ENCODE results near the gene RTN3.
"Not testable (repeated sequence)": the region's sequence is repeated elsewhere in the genome, so short reads cannot be mapped to it uniquely, and the experiment has no call there.

RTN3 gene

DNA sequence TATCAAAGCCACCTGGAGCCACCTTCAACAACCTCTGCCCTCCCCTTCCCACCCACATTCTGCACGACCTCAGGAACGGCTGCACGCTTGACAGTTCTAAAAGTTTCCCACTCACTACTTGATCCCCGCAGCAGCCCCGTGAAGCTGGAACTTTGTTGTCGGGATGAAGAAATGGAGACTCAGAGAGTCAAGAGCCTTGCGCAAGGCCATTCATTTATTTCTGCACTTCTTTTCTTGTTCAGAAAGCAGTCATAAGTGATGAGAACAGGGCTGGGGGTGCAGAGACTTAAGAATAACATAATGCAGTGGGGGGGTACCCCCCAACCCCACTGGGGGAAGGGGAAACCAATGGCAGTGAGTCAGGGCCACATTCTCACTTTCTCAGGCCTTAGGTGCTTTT lies 89.5 kb downstream of the RTN3 start:
- Histone ChIP-seq H3K36me3 (ENCODE audit: control insufficient read depth, insufficient read depth, low read length) (peaks cover 2% of the 10 kb centered on the region; the same call in 1 of the 2 replicates), H3K4me3 (ENCODE audit: low read depth, low read length) (no peak overlapping the region), H3K9ac (ENCODE audit: low read length) (no peak overlapping the region), H3K9me3 (ENCODE audit: control insufficient read depth, insufficient read depth, low read depth, low read length) (no peaks in the 10 kb centered on the region), H3K4me1 (ENCODE audit: control insufficient read depth, insufficient read depth, low read length) (peaks cover 26% of the 10 kb centered on the region), H3K27me3 (ENCODE audit: control insufficient read depth, insufficient read depth, low read length) (peaks cover 23% of the 10 kb centered on the region), H3K27ac (ENCODE audit: low read depth, low read length) (no peak overlapping the region)

- not testable (repeated sequence) for H3K36me3 ChIP-seq (ENCODE audit: control insufficient read depth, insufficient read depth, low read length); H3K27ac ChIP-seq (ENCODE audit: low read depth, low read length); H3K9ac ChIP-seq (ENCODE audit: low read length); H3K4me3 ChIP-seq (ENCODE audit: low read depth, low read length); H3K9me3 ChIP-seq (ENCODE audit: control insufficient read depth, insufficient read depth, low read depth, low read length)
- Histone ChIP-seq H3K4me1 (ENCODE audit: control insufficient read depth, insufficient read depth, low read length) (peaks cover 15% of the 10 kb centered on the region), H3K27me3 (ENCODE audit: control insufficient read depth, insufficient read depth, low read length) (peaks cover 23% of the 10 kb centered on the region)
Measured at GRCh38 chr11:63771741-63772318, 90.5 kb downstream of the RTN3 start.

GRCh38 chr11:63775191-63775590 lies 93.9 kb downstream of the RTN3 start:
- Histone ChIP-seq H3K9me3 (ENCODE audit: control insufficient read depth, insufficient read depth, low read depth, low read length) (no peaks in the 10 kb centered on the region), H3K27me3 (ENCODE audit: control insufficient read depth, insufficient read depth, low read length) (peaks cover 18% of the 10 kb centered on the region)

GRCh38 chr11:63779039-63779438 lies 97.7 kb downstream of the RTN3 start:
- no peaks in the 10 kb centered on the region for H3K4me1 ChIP-seq (ENCODE audit: control insufficient read depth, insufficient read depth, low read length)
- peaks cover 3% of the 10 kb centered on the region; the same call in 1 of the 2 replicates for H3K27me3 ChIP-seq (ENCODE audit: control insufficient read depth, insufficient read depth, low read length)
- H3K27ac ChIP-seq (ENCODE audit: low read depth, low read length) = no peak overlapping the region
- H3K4me3 ChIP-seq (ENCODE audit: low read depth, low read length) = no peak overlapping the region
- no peaks in the 10 kb centered on the region for H3K36me3 ChIP-seq (ENCODE audit: control insufficient read depth, insufficient read depth, low read length)
- H3K9me3 ChIP-seq (ENCODE audit: control insufficient read depth, insufficient read depth, low read depth, low read length) = no peaks in the 10 kb centered on the region
- H3K9ac ChIP-seq (ENCODE audit: low read length) = no peak overlapping the region

More at GRCh38 chr11:63775191-63775590, 93.9 kb downstream of the RTN3 start:
- Histone ChIP-seq H3K36me3 (ENCODE audit: control insufficient read depth, insufficient read depth, low read length) (no peaks in the 10 kb centered on the region), H3K9ac (ENCODE audit: low read length) (no peak overlapping the region), H3K27ac (ENCODE audit: low read depth, low read length) (no peak overlapping the region), H3K4me3 (ENCODE audit: low read depth, low read length) (no peak overlapping the region), H3K4me1 (ENCODE audit: control insufficient read depth, insufficient read depth, low read length) (peaks cover 4% of the 10 kb centered on the region; the same call in 1 of the 2 replicates)

GRCh38 chr11:63782749-63783148 lies 101.4 kb downstream of the RTN3 start:
- no peaks in the 10 kb centered on the region for H3K9me3 ChIP-seq (ENCODE audit: control insufficient read depth, insufficient read depth, low read depth, low read length)
- peaks cover under 1% of the 10 kb centered on the region; the same call in 1 of the 2 replicates for H3K27me3 ChIP-seq (ENCODE audit: control insufficient read depth, insufficient read depth, low read length)
- H3K4me3 ChIP-seq (ENCODE audit: low read depth, low read length) = no peak overlapping the region
- no peak overlapping the region for H3K27ac ChIP-seq (ENCODE audit: low read depth, low read length)
- H3K9ac ChIP-seq (ENCODE audit: low read length) = no peak overlapping the region
- no peaks in the 10 kb centered on the region; the same call in 1 of the 2 replicates for H3K4me1 ChIP-seq (ENCODE audit: control insufficient read depth, insufficient read depth, low read length)
- no peaks in the 10 kb centered on the region for H3K36me3 ChIP-seq (ENCODE audit: control insufficient read depth, insufficient read depth, low read length)

GRCh38 chr11:63783925-63784592 lies 102.8 kb downstream of the RTN3 start:
- no peaks in the 10 kb centered on the region for H3K27me3 ChIP-seq (ENCODE audit: control insufficient read depth, insufficient read depth, low read length)
- no peaks in the 10 kb centered on the region for H3K9me3 ChIP-seq (ENCODE audit: control insufficient read depth, insufficient read depth, low read depth, low read length)
- H3K27ac ChIP-seq (ENCODE audit: low read depth, low read length) = no peak overlapping the region
- H3K4me3 ChIP-seq (ENCODE audit: low read depth, low read length) = no peak overlapping the region
- no peaks in the 10 kb centered on the region; the same call in 1 of the 2 replicates for H3K4me1 ChIP-seq (ENCODE audit: control insufficient read depth, insufficient read depth, low read length)
- no peak overlapping the region for H3K9ac ChIP-seq (ENCODE audit: low read length)
- H3K36me3 ChIP-seq (ENCODE audit: control insufficient read depth, insufficient read depth, low read length) = no peaks in the 10 kb centered on the region

DNA sequence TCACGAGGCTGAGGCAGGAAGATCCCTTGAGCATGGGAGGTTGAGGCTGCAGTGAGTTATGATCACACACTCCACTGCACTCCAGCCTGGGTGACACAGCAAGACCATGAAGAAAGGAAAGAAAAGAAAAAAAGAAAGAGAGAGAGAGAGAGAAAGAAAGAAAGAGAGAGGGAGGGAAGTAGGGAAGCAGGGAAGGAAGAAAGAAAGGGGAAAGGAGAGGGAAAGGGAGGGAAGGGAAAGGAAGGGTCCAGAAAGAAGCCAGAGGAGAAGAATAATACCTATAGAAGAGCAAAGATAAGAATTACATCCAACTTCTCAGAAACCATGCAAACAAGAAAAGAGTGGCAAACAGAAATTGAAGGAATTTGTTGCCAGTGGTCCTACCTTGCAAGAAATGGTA lies 104.5 kb downstream of the RTN3 start:
- Histone ChIP-seq H3K4me3 (ENCODE audit: low read depth, low read length) (no peak overlapping the region), H3K27ac (ENCODE audit: low read depth, low read length) (no peak overlapping the region), H3K9me3 (ENCODE audit: control insufficient read depth, insufficient read depth, low read depth, low read length) (peaks cover 4% of the 10 kb centered on the region), H3K36me3 (ENCODE audit: control insufficient read depth, insufficient read depth, low read length) (no peaks in the 10 kb centered on the region), H3K27me3 (ENCODE audit: control insufficient read depth, insufficient read depth, low read length) (no peaks in the 10 kb centered on the region), H3K9ac (ENCODE audit: low read length) (no peak overlapping the region), H3K4me1 (ENCODE audit: control insufficient read depth, insufficient read depth, low read length) (no peaks in the 10 kb centered on the region; the same call in 1 of the 2 replicates)

DNA sequence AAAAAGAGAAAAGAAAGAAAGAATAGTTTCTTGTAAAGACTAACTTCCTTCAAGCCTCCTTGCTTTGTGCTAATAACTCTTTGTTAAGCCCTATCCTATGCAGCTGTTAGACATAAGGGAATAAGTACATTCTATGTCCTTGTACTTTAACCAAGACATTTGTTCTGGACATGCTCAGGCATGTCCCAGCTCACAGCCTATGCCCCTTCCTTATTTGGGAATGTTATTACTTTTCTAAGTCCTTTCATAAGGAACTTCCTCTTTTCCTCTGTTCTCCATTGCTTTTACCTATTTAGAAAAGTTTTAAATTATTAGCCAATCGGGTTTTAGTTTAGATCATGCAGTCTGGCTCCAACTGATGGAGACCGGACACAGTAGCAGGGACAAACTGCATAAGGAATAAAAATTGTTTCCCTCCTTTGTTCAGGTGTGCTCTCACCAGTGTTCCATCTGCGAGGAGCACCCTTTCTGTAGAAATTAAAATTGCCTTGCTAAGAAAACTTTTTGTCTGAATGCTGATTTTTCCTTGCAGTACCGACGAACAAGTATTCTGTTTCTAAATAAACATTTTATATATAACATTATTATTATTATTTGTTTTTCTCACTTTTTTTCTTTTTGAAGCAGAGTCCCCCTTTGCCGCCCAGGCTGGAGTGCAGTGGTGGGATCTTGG lies 110.3 kb downstream of the RTN3 start:
- Histone ChIP-seq H3K27me3 (ENCODE audit: control insufficient read depth, insufficient read depth, low read length) (no peaks in the 10 kb centered on the region), H3K9me3 (ENCODE audit: control insufficient read depth, insufficient read depth, low read depth, low read length) (peaks cover 25% of the 10 kb centered on the region), H3K4me1 (ENCODE audit: control insufficient read depth, insufficient read depth, low read length) (no peaks in the 10 kb centered on the region), H3K36me3 (ENCODE audit: control insufficient read depth, insufficient read depth, low read length) (no peaks in the 10 kb centered on the region), H3K27ac (ENCODE audit: low read depth, low read length) (no peak overlapping the region), H3K4me3 (ENCODE audit: low read depth, low read length) (no peak overlapping the region), H3K9ac (ENCODE audit: low read length) (no peak overlapping the region)

- H3K4me3 ChIP-seq (ENCODE audit: low read depth, low read length) = no peak overlapping the region
- H3K36me3 ChIP-seq (ENCODE audit: control insufficient read depth, insufficient read depth, low read length) = no peaks in the 10 kb centered on the region
- H3K27me3 ChIP-seq (ENCODE audit: control insufficient read depth, insufficient read depth, low read length) = no peaks in the 10 kb centered on the region
- H3K9ac ChIP-seq (ENCODE audit: low read length) = no peak overlapping the region
- no peak overlapping the region for H3K27ac ChIP-seq (ENCODE audit: low read depth, low read length)
- H3K9me3 ChIP-seq (ENCODE audit: control insufficient read depth, insufficient read depth, low read depth, low read length) = peaks cover 33% of the 10 kb centered on the region
- H3K4me1 ChIP-seq (ENCODE audit: control insufficient read depth, insufficient read depth, low read length) = no peaks in the 10 kb centered on the region
Measured at GRCh38 chr11:63793161-63793560, 111.9 kb downstream of the RTN3 start.

- no peak overlapping the region for H3K4me3 ChIP-seq (ENCODE audit: low read depth, low read length)
- H3K36me3 ChIP-seq (ENCODE audit: control insufficient read depth, insufficient read depth, low read length) = no peaks in the 10 kb centered on the region
- no peaks in the 10 kb centered on the region for H3K27me3 ChIP-seq (ENCODE audit: control insufficient read depth, insufficient read depth, low read length)
- H3K27ac ChIP-seq (ENCODE audit: low read depth, low read length) = no peak overlapping the region
- H3K9me3 ChIP-seq (ENCODE audit: control insufficient read depth, insufficient read depth, low read depth, low read length) = peaks cover 33% of the 10 kb centered on the region
- H3K9ac ChIP-seq (ENCODE audit: low read length) = no peak overlapping the region
- H3K4me1 ChIP-seq (ENCODE audit: control insufficient read depth, insufficient read depth, low read length) = no peaks in the 10 kb centered on the region
Measured at GRCh38 chr11:63795066-63795465, 113.8 kb downstream of the RTN3 start.

GRCh38 chr11:63800921-63801320 lies 119.6 kb downstream of the RTN3 start:
- Histone ChIP-seq H3K4me3 (ENCODE audit: low read depth, low read length) (no peak overlapping the region), H3K27me3 (ENCODE audit: control insufficient read depth, insufficient read depth, low read length) (no peaks in the 10 kb centered on the region), H3K4me1 (ENCODE audit: control insufficient read depth, insufficient read depth, low read length) (peaks cover 6% of the 10 kb centered on the region; the same call in 1 of the 2 replicates), H3K9ac (ENCODE audit: low read length) (no peak overlapping the region), H3K27ac (ENCODE audit: low read depth, low read length) (no peak overlapping the region), H3K36me3 (ENCODE audit: control insufficient read depth, insufficient read depth, low read length) (no peaks in the 10 kb centered on the region), H3K9me3 (ENCODE audit: control insufficient read depth, insufficient read depth, low read depth, low read length) (peaks cover 12% of the 10 kb centered on the region)
